ENCODE measurements around the gene CYREN.
A peak's percentile ranks its signal among the peaks of the same experiment; 100 is the strongest.

The CYREN gene

GRCh38 chr7:135209225-135209834, 38.8 kb upstream of the CYREN start:
- no peaks in the 10 kb centered on the region for H4K20me1 ChIP-seq (ENCODE audit: insufficient read depth, low read length)
- peaks cover 34% of the 10 kb centered on the region for H3K27me3 ChIP-seq (ENCODE audit: low read depth, low read length)
- no peak overlapping the region for H3K4me3 ChIP-seq (ENCODE audit: low read length)
- H3K27ac ChIP-seq (ENCODE audit: low read length) = no peak overlapping the region
- peaks cover 18% of the 10 kb centered on the region for H3K36me3 ChIP-seq (replicated peaks; ENCODE audit: low read depth, low read length)
- no peaks in the 10 kb centered on the region for H3K9me3 ChIP-seq (ENCODE audit: insufficient read depth, low read length)
- H3K4me1 ChIP-seq (ENCODE audit: low read length) = peaks cover 52% of the 10 kb centered on the region
- TF ChIP-seq CTCF (IDR thresholded peaks at IDR 0.05; ENCODE audit: low read depth, low read length) (no peak), EZH2phosphoT487 (IDR thresholded peaks at IDR 0.05; ENCODE audit: low read depth) (no peak)
- H3K9ac ChIP-seq (ENCODE audit: low read length) = no peak overlapping the region
- H3K4me2 ChIP-seq (ENCODE audit: low read length) = peak overlapping the region; percentile 25
- no peaks in the 10 kb centered on the region for H3K79me2 ChIP-seq (ENCODE audit: low read length)
- no peak overlapping the region for H2AFZ ChIP-seq (ENCODE audit: low read depth, low read length)

- H3K9ac ChIP-seq (ENCODE audit: low read length) = no peak overlapping the region
- peaks cover 24% of the 10 kb centered on the region for H3K36me3 ChIP-seq (replicated peaks; ENCODE audit: low read depth, low read length)
These were observed 37.7 kb upstream of the CYREN start for GRCh38 chr7:135208102-135208793.

GRCh38 chr7:135207406-135208101, 37.0 kb upstream of the CYREN start:
- peaks cover 46% of the 10 kb centered on the region for H3K4me1 ChIP-seq (ENCODE audit: low read length)
- H3K36me3 ChIP-seq (replicated peaks; ENCODE audit: low read depth, low read length) = peaks cover 27% of the 10 kb centered on the region
- H3K4me3 ChIP-seq (ENCODE audit: low read length) = peak overlapping the region; percentile 48
- H3K4me2 ChIP-seq (ENCODE audit: low read length) = peak overlapping the region; percentile 71
- H4K20me1 ChIP-seq (ENCODE audit: insufficient read depth, low read length) = no peaks in the 10 kb centered on the region; the same call in 1 of the 2 replicates
- H2AFZ ChIP-seq (ENCODE audit: low read depth, low read length) = no peak overlapping the region
- peak overlapping the region; percentile 7; the same call in 1 of the 2 replicates for H3K9ac ChIP-seq (ENCODE audit: low read length)
- no peaks in the 10 kb centered on the region for H3K9me3 ChIP-seq (ENCODE audit: insufficient read depth, low read length)
- TF ChIP-seq CTCF (IDR thresholded peaks at IDR 0.05; ENCODE audit: low read depth, low read length) = no peak
- no peak for TF ChIP-seq EZH2phosphoT487 (IDR thresholded peaks at IDR 0.05; ENCODE audit: low read depth)
- H3K79me2 ChIP-seq (ENCODE audit: low read length) = no peaks in the 10 kb centered on the region
- 0 out of 2 replicates have a peak overlapping the region, but pooled peaks have one; percentile 12 for H3K27ac ChIP-seq (ENCODE audit: low read length)
- peaks cover 25% of the 10 kb centered on the region for H3K27me3 ChIP-seq (ENCODE audit: low read depth, low read length)

More at GRCh38 chr7:135208102-135208793, 37.7 kb upstream of the CYREN start:
- H3K79me2 ChIP-seq (ENCODE audit: low read length) = no peaks in the 10 kb centered on the region
- TF ChIP-seq CTCF (IDR thresholded peaks at IDR 0.05; ENCODE audit: low read depth, low read length) (no peak), EZH2phosphoT487 (IDR thresholded peaks at IDR 0.05; ENCODE audit: low read depth) (no peak)
- H3K27ac ChIP-seq (ENCODE audit: low read length) = no peak overlapping the region
- H2AFZ ChIP-seq (ENCODE audit: low read depth, low read length) = no peak overlapping the region
- no peaks in the 10 kb centered on the region for H3K9me3 ChIP-seq (ENCODE audit: insufficient read depth, low read length)
- H4K20me1 ChIP-seq (ENCODE audit: insufficient read depth, low read length) = no peaks in the 10 kb centered on the region; the same call in 1 of the 2 replicates
- peaks cover 25% of the 10 kb centered on the region for H3K27me3 ChIP-seq (ENCODE audit: low read depth, low read length)
- peaks cover 46% of the 10 kb centered on the region for H3K4me1 ChIP-seq (ENCODE audit: low read length)
- peak overlapping the region; percentile 48; the same call in 1 of the 2 replicates for H3K4me3 ChIP-seq (ENCODE audit: low read length)
- H3K4me2 ChIP-seq (ENCODE audit: low read length) = peak overlapping the region; percentile 71

- Histone ChIP-seq H4K20me1 (ENCODE audit: insufficient read depth, low read length) (no peaks in the 10 kb centered on the region; the same call in 1 of the 2 replicates), H3K27ac (ENCODE audit: low read length) (peak overlapping the region; percentile 12; the same call in 1 of the 2 replicates), H3K4me1 (ENCODE audit: low read length) (peaks cover 46% of the 10 kb centered on the region), H3K36me3 (replicated peaks; ENCODE audit: low read depth, low read length) (peaks cover 32% of the 10 kb centered on the region), H3K9me3 (ENCODE audit: insufficient read depth, low read length) (no peaks in the 10 kb centered on the region), H2AFZ (ENCODE audit: low read depth, low read length) (no peak overlapping the region), H3K4me3 (ENCODE audit: low read length) (peak overlapping the region; percentile 48), H3K27me3 (ENCODE audit: low read depth, low read length) (peaks cover 25% of the 10 kb centered on the region), H3K79me2 (ENCODE audit: low read length) (no peaks in the 10 kb centered on the region), H3K9ac (ENCODE audit: low read length) (no peak overlapping the region), H3K4me2 (ENCODE audit: low read length) (peak overlapping the region; percentile 71)
- TF ChIP-seq CTCF (IDR thresholded peaks at IDR 0.05; ENCODE audit: low read depth, low read length) (no peak), EZH2phosphoT487 (IDR thresholded peaks at IDR 0.05; ENCODE audit: low read depth) (no peak)
These were observed 36.5 kb upstream of the CYREN start for GRCh38 chr7:135206941-135207391.
